GM21576 (cell line): ENCODE results near the gene MACROD1.

Experiments
- ATAC-seq: cut with Tn5 transposase; IDR thresholded peaks from one replicate; pipeline ENCODE4 v1.9.1; 2021; ENCODE audit warnings: mild to moderate bottlenecking, moderate library complexity; ENCODE audit not compliant: unreplicated experiment

Gene MACROD1, protein sequence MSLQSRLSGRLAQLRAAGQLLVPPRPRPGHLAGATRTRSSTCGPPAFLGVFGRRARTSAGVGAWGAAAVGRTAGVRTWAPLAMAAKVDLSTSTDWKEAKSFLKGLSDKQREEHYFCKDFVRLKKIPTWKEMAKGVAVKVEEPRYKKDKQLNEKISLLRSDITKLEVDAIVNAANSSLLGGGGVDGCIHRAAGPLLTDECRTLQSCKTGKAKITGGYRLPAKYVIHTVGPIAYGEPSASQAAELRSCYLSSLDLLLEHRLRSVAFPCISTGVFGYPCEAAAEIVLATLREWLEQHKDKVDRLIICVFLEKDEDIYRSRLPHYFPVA

DNA sequence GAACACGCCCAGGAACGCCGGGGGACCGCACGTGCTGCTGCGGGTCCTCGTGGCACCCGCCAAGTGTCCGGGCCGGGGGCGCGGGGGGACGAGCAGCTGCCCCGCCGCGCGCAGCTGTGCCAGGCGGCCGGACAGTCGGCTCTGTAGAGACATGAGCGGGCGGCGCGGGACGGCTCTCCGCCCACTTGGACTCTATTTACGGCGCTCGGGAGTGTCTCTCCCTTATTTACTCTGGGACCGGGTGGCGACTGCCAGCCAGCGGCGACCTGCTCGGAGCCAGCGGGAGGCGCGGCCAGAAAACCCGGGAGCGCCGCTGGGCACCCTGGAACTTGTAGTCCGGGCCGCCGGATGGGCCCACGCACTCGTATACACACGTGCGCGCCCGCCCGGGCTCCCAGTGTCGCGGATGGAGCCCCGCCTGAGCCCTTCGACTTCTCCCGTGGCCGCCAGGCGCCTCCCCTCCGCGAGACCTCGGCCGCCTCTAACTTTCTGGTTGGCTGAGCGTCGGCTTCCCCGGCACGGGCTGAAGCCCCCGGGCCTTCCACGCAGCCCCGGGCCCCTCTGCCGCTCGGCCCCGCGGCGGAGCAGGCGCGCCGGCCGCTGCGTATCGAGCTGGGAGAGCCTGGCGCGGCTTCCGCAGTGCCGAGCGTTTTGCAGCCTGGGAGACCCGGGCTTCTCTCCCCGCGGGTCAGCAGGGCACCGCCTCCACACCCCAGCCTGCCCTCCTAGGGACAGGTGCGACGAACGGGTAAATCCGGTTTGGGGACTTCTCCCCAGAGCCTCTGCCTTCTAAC is at the start of gene MACROD1:
Gene MACROD1, minus strand, starts transcription at position 272 of the 794 bp plus-strand sequence. Its CDS starts 119 bp downstream, at position 153.
- peak; percentile 67 for ATAC-seq

DNA sequence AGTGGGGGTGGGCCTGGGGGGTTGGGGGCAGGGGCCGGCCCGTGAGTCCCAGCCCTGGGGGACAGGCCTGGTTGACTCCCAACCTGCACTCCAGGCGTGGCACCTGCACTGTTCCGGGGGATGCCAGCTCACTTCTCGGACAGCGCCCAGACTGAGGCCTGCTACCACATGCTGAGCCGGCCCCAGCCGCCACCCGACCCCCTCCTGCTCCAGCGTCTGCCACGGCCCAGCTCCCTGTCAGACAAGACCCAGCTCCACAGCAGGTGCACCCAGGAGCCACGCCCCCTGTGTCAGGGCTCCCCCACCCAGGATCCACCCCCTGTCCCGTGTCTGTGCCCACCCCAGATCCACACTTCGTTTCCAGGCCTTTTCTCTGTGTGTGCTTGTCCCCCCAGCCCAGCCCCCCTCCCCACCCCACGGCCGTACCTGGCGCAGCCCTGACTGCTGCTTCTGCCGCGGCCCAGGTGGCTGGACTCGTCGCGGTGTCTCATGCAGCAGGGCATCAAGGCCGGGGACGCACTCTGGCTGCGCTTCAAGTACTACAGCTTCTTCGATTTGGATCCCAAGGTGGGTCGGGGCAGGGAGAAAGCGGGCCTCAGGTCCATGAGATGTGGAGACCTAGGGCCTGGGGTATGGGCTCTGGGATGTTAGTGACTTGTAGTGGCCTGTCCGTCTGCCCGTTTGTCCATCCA is 45.4 kb upstream of the MACROD1 start:
- ATAC-seq = no peak

DNA sequence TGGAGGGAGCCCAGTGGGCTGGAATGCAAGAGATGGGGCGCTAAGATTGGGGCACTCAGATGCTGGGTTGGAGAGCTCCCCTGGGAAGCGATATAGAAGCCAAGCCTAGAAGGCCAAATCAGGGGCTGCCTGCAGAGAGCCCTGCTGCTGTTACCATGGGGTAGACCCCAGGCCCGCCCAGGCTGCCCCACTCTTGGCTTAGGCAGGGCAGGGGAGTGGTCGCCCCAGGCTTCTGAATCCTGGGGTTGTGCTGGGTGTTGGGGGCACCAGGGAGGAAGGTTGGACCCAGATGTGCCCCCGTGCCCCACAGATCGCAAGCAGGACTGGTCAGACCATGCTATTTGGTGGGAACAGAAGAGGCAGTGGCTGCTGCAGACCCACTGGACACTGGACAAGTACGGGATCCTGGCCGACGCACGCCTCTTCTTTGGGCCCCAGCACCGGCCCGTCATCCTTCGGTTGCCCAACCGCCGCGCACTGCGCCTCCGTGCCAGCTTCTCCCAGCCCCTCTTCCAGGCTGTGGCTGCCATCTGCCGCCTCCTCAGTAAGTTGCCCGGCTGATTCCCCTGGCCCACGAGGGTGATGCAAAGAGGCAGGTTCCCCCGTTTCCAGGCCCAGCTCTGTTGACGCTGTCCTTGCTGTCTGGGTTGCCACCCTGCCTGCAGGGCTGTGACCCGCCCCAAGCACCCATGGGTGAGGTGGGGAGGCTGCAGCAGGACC is 44.5 kb upstream of the MACROD1 start:
- ATAC-seq = no peak

DNA sequence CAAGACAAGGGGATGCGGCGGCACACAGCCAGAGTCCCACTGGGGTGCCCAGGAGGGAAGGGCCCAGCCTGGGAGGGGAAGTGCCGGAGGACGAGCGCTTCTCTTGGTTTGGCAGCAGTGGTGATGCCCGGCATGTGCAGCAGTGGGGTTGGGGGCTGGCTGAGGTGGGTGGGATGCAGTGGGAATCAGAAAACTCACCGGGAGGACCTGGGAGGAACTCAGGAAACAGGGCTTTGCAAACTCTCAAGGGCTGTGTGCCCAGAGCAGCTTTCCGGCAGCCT is 43.6 kb upstream of the MACROD1 start:
- no peak for ATAC-seq

DNA sequence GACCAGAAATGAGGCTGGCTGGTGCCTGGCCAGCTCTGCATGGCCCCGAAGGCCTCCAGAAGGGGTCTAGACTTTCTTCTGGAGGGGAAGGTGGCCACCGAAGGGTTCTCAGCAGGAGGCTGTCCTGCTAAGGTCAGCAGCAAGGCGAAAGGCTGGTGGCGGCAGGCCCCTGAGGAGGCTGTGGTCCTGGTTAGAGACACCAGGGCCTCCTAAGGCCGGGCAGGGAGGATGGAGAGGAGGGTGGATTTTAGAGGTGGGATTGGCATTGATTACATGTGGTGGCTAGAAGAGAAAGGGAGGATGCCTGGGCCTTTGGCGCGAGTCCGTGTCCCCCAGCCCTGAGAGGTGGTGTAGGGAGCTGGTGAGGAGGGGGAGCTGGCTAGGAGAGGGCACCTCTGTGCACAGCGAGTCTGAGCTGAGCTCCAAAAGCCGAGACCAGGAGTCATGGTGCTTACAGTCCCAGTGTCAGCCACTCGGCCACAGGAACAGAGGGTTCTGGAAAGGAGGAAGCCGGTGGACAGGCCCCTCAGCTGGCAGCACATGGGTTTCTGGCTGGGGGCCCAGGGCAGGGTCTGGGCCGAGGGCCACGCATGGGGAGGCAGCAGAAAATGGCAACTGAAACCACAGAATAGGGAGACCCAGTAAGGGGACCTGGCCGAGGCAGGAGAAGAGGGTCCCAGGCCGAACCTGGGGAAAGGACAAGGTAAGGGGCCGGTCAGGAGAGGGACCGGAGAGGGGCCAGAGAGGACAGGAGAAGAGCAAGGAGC is 43.1 kb upstream of the MACROD1 start:
- ATAC-seq = no peak

DNA sequence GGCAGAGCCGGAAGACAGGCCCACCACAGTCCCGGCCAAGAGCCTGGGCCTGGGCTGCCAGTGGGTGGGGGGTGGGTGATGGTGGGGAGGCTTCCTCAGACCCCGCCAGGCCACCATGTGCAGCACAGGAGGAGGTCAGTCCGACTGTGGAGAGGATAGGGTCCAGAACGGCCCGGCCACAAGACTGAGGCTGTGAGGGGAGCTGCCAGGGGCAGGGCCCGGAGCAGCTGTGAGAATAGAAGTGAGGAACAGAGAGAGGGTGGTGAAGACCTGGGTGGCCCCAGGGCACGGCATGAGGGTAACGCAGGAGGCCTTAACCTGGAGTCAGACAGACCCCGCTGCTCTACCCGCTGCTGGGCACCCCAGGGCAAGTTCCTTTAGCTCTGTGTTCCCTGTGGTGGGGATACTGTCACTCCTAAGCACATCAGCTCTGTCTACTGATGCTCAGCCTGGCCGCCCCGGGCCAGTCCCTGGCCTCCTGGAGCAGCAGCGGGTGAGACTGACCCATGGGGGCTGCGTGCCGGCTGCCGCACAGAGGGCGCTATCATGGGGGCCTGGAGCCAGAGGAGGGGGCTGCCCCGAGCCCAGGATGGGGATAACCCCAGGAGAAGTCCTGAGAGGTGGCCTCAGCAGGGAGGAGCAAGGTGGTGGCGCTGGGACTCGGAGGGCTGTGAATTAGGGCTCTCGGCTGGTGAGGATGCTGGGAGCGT is 42.3 kb upstream of the MACROD1 start:
- ATAC-seq = no peak

DNA sequence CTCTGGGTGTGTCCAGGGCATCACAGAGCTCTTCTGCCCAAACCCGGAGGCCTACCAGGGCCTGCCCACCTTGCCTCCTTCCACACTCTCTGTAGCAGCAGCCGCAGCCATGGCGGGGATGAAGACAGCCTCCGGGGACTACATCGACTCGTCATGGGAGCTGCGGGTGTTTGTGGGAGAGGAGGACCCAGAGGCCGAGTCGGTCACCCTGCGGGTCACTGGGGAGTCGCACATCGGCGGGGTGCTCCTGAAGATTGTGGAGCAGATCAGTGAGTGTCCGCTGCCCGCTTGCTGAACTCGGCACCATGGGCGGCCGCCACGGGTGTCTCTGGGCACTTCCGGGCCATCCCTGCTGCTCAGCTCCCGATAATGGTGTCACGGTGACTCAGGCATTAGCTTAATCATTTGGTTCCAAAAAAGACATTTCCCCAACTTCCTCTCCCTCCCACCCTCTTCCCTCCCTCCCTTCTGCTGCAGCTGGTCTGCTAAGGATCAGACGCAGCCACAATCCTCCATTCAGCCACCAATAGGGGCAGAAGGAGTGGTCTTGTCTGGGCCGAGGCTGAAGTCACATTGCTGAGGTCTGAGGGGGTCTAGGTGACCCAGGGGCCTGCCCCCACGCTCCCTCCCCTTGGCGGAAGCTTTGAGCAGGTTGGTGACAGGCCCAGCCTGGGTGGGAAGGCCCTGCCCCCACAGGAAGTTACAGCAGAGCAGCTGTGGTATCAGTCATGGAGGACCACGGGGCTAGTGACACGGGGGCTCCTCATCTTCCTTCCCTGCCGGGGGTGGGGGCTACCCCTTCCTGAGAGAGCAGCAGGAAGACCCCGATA is 41.6 kb upstream of the MACROD1 start:
- ATAC-seq = peak; percentile 61

DNA sequence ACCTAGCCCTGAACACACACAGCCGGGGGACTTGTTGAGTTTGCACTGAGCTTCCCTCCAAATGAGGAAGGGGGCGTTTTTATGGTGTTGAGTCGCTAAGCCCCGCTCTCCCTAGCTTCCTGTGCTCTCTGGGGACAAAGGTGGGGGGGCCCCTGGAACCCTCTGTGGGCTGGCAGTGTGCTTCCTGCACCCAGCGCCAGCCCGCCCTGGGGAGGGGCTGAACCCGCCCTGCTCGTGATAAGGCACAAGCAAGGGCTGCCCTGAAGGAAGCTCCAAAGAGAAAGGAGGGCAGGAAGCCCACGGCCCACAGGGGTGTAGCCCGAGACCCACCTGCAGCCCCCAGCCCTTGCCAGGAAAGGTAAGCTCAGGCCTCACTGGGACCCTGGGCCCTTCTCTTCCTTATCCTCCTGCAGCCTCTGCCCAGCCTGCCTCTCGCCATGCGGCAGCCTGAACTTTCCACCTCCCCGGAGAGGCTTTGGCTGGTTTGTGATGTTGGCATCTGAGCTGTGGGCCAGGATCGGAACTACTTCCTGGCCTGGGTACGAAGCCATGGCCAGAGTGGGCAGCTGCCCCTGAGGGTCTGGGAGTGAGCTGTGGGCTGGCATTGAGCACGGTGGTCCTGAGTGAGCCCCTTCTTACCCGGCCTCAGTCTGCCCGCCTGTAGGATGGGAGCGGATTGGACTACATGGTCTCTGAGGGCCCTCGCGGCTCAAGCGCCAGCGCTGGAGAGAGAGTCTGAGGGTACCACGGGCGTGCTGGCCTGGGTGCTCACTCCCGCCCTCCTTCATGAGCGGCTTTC is 40.7 kb upstream of the MACROD1 start, which contains the start of gene FERMT3:
Gene FERMT3, plus strand, starts transcription at position 265 of the 799 bp plus-strand sequence. CDS start 644 bp downstream, outside the sequence.
- no peak for ATAC-seq

DNA sequence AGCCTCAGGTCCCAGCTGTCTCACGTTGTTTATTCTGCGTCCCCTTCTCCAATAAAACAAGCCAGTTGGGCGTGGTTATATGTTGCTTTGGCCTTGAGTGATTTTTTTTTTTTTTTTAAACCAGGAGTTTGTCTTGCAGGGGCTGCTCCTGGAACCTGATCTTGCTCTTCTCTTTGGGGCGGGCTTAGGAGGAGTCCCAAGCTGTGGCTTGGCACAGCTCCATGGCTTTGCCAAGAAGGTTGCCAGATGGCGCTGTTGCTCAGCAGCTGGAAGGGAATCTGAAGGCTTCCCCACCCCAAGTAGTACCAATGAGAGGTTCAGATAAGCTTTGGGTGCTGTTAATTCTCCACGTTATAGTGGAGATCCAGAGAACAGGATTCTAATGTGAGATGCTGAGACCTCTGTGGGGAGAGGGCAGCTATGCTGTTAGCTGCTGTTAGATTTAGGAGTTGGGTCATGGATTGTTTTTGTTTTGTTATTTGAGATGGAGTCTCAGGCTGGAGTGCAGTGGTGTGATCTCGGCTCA is 38.6 kb upstream of the MACROD1 start:
- no peak for ATAC-seq

DNA sequence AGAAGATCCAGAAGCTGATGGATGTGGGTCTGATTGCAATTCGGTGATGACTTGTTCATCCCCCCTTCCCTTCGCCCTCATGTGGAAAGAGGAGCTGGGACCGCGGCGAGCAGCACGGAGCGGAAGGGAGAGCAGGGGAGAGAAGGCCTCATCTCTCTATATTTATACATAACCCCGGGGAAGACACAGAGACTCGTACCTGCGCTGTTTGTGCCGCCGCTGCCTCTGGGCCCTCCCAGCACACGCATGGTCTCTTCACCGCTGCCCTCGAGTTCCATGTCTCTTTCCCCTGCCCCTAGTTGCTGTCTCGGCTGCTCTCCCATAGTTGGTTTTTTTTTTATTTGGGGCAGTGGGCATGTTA is 38.1 kb upstream of the MACROD1 start:
- ATAC-seq = no peak

DNA sequence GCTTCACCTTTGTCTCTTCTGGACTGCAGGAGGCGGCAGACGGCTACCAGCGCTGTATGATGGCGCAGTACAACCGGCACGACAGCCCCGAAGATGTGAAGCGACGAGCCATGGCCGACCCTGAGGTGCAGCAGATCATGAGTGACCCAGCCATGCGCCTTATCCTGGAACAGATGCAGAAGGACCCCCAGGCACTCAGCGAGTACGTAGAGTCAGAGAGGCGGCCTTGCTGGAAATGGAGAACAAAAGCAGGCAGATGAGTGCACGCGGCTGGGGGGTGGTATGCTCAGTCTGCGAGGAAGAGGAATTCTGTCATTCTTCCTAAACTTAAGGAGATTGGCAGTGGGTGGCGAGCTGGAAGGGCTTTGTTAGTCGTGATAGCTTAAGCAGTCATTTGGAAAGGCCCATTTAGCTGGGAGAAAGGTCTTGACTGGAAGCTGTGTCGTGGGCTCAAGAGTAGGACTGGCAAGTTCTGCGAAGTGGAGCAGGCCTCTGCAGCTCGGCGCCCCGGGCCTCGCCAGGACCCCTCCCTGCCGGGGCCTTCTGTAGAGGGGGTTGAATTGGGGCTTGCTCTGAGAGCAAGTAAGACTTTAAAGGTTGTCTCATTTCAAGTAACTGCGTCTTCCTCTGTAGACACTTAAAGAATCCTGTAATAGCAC is 37.6 kb upstream of the MACROD1 start:
- no peak for ATAC-seq

DNA sequence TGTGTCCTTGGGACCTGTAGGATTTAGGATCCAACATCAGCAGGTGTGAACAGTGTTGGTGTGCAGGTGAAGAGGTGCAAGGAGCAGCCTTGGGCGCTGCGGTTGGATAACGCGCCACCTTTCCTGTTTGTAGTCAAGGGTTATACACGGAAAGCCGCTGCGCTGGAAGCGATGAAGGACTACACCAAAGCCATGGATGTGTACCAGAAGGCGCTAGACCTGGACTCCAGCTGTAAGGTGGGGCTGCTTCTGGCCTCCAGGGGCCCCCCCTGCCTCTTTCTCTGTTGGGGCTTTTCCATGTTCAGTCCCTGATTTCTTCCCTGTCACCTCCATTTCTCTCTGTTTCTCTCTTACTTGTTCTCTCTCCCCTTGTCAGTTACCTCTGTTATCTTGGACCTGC is 37.1 kb upstream of the MACROD1 start:
- ATAC-seq = no peak

DNA sequence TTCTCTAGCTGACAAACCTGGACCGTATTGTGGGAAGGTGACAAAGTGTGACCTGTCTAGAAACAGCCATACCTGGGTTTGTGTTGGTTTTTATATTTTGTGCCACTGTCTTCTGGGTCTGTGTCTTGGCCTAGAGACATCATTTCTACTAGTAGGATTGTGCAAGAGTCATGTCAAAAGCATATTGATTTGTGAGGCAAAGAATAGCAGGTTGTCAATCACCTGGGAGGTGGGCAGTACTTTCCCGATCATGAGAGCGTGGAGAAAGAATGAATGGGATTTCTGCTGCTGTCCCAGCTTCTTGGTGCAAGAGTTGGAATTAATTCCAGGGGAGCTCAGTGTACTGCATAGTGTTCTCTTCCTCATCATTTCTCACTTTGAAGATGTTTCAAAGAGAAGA is 35.6 kb upstream of the MACROD1 start:
- no peak for ATAC-seq

DNA sequence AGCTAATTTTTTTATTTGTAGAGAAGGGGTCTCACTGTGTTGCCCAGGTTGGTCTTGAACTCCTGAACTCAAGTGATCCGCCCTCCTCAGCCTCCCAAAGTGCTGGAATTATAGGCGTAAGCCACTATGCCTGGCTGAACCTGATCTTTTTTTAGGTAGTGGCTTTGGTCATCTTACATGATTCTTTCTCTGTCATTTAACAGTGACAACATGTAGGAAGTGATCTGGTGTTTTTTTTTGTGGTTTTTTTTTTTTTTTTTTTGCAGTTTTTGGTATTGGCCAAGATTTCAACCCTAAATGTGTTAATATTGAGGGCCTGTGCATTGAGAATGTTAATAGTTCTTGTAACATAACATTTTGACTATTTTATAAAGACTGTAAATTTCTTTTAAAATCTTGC is 32.6 kb upstream of the MACROD1 start:
- no peak for ATAC-seq

DNA sequence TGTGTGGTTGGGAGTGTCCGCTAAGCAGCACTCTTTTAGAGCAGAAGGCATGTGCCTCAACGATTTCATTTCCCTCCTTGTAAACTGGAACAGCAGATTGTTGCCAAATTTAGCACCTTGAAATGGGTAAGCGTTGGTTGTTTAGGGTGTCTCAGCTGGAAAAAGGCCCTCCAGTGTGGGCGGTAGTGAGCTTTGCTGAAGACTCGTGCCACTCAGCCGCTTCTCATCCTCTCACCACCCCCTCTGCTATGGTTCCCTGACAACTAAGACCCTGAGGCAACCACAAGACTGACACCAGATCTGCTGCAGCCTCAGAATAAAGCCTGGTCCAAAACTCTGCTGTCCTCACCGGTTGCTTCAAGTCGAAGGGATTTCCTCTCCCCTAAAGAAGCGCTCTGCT is 30.7 kb upstream of the MACROD1 start:
- ATAC-seq = no peak

DNA sequence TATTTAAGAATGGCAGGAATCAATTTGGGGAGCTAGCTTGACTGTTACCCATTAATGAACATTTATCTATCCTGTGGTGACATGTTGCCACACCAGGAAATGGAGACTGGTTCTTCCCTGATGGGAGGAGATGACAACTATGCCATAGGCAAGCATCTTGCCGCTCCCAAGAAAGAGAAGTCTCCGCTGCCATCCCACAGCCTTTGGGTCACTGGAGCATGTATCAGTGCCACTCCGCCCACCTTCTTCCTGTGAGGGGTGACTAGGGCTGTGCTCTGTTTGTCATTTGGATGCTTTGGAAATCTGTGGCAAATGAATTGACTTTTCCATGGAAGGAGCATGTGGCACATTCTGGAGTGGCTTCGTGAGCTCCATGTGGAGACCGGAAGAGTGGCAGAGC is 26.5 kb upstream of the MACROD1 start:
- ATAC-seq = no peak

DNA sequence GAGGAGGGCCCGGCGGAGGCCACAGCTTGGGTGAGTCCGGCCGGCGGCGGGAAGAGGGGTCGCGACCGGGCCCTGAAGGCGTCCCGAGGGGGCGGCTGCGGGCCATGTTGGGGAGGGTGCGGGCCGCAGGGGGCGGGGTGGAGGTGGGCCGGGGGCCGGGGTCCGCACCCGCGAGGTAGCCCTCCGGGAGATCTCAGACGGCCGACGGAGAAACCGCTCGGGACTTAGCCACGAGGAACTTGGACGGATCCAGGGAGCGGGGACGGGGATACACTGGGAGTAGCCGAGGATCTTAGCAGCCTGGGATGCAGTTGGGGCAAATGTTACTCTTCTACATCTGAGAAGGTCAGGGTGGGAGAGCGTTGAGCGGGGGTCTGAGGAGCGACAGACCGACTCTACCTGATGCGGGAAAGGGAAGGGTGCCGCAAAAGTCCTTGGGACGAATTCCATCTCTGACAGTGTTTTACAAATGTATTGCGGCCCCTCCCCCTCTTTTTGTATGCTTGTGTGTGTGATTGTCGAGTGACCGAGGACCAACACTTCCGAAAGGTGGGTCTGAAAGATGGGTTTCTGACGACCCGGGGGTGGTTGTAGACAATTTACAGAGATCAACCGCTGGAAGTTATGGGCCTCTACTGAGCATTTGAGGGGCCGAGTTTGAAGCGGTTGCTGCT is 20.7 kb upstream of the MACROD1 start:
- no peak for ATAC-seq
